GM21737 (cell line): Measurements from ENCODE around the gene STING1.
"Not testable (repeated sequence)": the region's sequence is repeated elsewhere in the genome, so short reads cannot be mapped to it uniquely, and the experiment has no call there.

ENCODE experiments used
- ATAC-seq: cut with Tn5 transposase; IDR thresholded peaks from one replicate; pipeline ENCODE4 v1.9.1; 2021; ENCODE audit warnings: mild to moderate bottlenecking, moderate library complexity; ENCODE audit not compliant: unreplicated experiment

STING1 gene

DNA sequence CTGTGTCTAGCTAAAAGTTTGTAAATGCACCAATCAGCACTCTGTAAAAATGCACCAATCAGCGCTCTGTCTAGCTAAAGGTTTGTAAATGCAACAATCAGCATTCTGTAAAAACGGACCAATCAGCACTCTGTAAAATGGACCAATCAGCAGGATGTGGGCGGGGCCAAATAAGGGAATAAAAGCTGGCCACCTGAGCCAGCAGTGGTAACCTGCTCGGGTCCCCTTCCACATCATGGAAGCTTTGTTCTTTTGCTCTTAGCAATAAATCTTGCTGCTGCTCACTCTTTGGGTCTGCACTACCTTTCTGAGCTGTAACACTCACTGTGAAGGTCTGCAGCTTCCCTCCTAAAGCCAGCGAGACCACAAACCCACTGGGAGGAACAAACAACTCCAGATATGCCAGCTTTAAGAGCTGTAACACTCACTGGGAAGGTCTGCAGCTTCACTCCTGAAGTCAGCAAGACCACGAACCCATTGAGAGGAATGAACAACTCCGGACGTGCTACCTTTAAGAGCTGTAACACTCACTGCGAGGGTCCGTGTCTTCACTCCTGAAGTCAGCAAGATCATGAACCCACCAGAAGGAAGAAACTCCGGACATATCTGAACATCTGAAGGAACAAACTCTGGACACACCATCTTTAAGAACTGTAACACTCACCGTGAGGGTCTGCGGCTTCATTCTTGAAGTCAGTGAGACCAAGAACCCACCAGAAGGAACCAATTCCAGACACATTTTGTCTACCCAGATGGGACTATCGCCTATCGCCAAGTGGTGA, 20.7 kb upstream of the STING1 start:
- ATAC-seq, result not testable (repeated sequence)

DNA sequence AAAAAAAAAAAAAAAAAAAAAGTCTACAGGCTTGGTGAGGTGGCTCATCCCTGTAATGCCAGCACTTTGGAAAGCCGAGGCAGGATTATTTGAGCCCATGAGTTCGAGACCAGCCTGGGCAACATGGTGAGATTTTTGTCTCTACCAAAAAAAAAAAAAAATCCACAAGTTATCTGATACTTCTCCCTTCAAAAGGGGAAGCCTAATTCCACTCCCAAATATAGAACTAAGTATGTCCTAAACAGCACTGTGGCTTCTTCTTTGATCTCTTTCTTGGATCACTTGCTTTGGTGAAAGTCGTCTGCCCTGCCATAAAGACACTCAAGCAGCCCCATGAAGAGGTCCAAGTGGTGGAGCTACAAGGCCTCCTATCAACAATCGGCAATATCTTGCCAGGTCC, 18.8 kb upstream of the STING1 start:
- ATAC-seq, result no peak

DNA sequence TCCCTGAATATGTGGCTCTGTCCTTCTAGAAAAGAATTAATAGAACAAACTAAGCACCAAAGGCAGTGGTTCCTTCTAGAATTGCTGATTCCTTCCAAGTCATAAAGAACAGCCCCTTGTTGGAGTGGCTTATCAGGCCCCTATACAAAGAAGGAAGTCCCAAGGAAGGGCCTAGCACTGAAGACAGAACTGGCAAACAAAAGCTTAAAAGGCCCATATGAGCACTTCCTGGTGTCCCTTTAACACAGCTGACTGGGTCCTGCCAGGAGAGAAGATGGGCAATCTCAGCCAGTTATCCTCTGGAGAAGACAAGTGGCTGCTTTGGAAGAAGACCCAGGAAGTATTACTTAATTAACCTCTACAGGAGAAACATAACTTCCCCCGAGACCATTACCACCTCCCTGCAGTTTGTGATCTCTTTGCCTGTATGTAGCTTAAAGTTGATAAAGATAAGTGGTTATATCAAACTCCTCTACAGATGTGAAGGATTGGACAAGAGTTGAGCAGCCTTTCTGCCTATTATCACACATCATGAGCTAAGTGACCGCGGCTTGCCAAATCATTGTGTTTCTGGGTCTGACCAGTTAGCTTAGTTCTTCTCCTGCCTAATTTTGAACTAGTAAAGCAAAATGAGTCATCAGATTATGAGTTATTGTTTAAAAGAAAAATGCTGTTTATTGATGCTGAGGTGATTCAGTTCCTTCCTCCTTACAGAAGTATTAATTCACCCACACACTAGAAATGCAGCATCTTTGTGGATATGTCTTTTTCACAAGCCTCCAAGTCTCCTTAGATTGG, 13.3 kb upstream of the STING1 start:
- no peak for ATAC-seq

DNA sequence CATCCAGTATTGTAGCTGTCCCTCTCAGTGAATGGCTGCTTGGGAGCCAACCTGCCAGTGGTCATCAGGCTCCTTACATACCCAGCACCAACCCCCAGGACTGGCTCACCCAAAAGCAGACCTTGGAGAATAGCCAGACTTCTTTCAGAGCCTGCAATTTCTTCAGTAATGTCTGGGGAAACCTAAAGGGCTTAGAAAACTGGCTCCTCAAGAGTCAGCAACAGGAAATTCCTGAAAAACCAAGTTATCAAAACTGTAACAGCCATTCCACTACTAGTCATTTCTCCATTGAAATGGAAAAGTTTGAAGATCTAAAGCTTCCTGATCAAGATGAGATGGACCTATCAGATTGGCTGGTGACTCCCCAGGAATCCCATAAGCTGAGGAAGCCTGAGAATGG, 12.3 kb upstream of the STING1 start:
- ATAC-seq, result no peak

DNA sequence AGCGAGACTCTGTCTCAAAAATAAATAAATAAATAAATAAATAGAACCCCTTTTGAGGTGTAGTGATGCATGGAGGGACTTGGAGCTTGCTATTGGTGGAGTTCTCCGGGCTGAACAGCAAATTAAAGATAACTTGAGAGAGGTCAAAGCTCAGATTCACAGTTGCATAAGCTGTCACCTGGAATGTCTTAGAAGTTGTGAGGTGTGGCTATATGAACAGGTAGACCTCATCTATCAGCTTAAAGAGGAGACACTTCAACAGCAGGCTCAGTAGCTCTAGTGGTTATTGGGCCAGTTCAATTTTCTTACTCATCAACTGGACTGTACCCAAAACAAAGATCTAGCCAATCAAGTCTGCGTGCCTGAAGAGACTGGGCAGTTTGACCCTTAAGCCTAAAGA, 11.7 kb upstream of the STING1 start:
- no peak for ATAC-seq

DNA sequence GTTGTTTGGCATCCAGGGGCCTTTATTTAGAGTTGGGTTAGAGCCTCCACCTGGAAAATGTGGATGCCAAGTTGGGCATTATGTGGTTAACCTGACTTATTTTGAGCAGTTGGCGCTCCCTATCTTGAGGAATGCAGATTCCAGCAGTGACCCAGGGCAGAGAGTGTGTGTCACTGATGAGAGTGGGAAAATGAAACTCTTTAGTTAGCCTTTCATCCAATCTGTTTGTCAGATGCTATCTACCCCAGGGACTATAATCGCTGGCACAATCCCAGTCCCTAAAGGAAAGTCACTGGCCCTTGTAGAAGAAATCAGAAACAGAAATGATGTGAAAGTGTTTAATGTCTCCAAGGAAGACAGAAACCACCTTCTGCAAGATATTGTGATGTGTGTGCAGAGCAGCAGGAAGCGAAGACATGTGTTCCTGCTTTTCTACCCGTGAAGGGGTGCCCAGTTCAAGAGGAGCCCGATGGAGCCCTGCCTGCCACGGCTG, 10.2 kb upstream of the STING1 start:
- ATAC-seq, result no peak

DNA sequence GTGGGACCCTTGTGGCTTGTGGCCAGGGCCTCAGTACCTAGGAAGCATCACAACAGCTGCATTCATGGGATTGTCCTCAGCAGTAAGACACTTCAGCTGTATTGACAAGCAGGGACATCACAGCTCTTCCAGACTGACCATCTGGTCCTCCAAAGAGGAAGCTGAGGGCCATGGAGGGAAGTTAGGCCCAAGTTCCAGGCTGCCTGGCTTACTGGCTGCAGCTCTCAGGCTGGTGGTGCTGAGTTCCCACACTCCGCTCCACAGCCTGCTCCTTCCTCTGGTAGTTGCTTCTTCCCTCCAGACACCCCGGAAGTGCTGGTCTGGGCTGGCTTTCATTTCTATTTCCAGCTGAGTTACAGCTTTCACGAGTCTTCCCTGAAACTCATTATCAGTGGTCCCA, 5.7 kb upstream of the STING1 start:
- no peak for ATAC-seq

DNA sequence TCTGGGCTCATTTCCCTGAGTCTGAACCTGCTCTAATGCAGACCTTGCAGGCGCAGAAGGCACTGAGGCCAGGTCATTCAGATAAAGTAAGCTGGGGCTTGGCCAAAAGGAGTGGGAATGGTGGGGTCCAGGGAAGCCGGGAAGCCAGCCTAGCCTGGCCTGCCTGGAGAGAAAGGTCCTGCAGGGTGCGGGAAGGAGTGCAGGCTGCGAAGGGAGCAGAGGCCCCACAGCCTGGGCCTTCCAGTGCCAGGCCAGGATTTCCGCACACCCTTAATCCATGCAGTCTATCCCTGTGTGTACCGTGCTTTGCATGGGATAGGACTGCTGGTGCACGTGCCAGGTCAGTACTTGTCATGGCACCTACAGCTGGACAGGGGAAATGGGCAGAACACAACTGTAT, 3.6 kb upstream of the STING1 start:
- no peak for ATAC-seq

DNA sequence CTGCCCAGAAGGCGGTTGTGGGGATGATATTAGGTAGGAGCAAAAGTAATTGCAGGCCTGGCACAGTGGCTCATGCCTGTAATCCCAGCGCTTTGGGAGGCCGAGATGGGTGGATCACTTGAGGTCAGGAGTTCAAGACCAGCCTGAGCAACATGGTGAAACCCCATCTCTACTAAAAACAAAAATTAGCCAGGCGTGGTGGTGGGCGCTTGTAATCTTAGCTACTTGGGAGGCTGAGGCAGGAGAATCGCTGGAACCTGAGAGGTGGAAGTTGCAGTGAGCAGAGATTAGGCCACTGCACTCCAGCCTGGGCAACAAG, 291 bp upstream of the STING1 start:
- ATAC-seq, result not testable (repeated sequence)

DNA sequence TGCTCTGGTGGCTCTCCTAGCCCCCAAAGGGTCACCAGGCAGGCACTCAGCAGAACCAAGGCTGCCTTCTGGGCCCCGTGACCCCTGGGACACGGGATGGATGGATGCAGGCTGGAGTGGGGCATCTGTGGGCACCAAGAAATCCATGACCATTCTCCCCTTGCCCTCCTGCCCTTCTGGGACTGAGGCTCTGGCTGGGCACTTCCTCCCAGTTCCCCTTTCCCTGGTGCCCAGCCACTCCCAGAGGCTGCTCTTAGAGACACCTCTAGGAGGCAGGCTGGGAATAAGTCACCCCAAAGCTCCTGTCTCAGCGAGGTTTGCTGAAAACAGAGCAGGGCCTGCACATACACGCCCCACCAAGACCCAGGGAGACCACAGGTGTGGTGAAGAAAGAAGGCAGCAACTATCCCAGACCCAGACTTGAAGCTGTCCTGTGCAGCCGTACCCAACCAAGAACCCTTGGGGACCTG, 943 bp downstream of the STING1 start:
- ATAC-seq, result peak; percentile 17

DNA sequence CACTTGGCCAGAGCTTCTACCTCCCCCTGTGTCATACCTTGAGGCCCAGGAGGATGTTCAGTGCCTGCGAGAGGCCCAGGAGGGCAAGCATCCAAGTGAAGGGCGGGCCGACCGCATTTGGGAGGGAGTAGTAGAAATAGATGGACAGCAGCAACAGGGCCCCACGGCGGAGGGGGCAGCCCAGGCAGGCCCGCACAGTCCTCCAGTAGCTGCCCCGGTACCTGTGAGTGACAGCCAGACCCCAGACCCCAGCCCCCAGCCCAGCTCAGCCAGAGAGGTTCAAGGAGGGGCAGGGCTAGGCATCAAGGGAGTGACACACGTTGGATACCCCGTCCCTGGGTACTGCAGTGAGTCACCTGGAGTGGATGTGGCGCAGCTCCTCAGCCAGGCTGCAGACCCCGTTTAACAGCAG, 1.4 kb downstream of the STING1 start:
- no peak for ATAC-seq

DNA sequence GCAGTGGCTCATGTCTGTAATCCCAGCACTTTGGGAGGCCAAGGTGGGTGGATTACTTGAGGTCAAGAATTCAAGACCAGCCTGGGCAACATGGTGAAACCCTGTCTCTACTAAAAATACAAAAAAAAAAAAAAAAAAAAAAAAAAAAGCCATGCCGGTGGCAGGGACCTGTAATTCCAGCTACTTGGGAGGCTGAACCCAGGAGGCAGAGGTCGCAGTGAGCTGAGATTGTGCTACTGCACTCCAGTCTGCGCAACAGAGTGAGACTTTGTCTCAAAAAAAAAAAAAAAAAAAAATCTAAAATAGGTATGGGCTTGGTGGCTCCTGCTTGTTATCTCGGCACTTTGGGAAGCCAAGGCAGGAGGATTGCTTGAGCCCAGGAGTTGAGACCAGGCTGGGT, 2.8 kb downstream of the STING1 start:
- ATAC-seq, result not testable (repeated sequence)

DNA sequence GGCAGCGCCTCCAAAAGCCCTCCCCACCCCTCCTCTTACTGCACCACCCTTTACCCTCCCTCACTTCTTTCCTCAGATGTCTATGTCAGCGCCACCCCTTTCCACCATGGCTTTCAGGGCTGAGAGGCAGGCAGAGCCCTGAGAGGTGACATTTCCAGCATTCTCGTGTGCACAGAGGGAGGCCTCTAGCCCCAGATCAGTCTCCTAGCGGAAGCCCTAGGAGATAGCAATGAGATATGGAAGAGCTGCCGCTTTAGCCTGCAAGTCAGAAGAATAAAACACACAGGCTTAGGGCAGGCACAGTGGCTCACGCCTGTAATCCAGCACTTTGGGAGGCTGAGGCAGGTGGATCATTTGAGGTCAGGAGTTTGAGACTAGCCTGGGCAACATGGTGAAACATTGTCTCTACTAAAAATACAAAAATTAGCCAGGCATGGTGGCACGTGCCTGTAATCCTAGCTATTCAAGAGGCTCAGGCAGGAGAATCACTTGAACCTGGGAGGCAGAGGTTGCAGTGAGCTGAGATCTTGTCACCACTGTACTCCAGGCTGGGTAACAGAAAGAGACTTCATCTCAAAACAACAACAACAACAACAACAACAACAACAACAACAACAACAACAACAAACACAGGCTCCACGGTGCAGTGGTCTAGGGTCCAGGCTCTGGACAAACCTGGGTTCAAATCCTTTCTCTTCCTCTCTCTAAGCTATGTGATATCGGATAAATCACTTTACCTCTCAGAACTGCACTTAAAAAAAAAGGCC, 3.7 kb downstream of the STING1 start:
- not testable (repeated sequence) for ATAC-seq

DNA sequence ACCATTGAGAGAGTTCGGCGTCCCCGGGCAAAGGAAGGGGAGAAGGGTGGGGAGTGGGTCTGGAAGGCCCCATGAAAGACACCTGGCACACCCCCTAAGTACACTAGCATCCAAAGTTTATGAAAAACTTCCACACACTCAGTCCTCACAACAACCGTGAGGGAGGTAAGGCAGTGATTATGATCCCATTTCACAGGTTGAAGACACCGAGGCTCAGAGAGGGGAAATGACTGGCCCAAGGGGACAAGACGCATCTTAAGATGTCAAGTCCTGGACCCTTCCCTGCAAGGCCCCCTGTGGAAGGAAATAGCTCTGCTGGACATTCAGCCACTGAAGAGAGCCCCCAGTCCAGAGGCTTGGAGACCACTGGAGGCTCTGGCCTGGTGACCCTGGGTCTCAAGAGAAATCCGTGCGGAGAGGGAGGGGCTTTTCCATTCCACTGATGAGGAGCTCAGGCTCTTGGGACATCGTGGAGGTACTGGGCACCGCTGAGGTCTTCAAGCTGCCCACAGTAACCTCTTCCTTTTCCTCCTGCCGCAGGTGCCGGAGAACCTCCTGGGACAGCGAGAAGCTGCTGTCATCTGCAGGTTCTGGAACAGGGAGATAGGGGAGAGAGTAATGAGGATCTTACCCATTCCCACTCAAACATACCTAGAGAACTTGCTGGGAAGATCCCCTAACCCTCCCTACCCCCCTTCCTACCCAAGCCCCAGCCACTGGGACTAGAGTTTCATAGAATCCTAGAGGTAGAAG, 6.5 kb downstream of the STING1 start:
- no peak for ATAC-seq

DNA sequence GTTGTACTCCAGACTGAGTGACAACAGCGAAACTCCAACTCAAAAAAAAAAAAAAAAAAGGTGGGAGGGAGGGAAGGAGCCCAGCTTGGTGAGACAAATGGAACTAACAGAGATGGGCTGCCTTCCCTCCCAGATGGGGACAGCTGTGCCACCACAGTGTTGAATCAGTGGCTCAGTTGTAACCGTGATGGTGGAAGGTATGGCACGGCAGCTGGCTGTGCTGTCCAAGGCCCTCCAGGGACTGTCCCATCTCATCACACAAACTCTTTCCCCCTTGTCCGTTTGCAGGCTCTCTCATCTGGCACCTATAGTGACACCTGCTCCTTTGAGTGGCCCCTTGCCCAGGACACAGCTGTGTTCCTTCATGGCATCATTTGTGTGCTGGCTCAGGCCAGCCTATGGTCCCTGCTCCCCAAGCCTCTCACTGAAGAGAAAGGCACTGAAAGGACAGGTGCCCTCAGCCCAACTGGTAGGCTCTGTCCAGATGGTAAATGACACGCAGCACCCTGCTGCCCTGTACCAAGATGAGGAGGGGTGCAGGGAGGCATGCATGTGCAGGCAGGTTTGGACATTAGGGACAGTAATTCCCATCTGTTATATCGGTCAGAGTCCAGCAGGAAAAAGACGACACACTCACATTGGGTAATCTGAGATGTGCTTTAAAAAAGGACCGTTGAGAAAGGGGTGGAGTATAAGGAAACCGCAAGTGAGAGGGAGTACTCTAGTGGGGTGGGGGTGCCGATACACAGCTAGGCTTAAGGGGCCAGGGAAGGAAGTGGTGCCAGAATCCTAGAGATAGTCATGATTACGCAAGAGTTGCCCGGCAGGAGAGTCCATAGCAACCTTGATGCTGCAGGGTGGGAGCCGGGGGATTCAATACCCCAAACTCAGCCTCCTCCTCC, 7.4 kb downstream of the STING1 start:
- ATAC-seq, result no peak

DNA sequence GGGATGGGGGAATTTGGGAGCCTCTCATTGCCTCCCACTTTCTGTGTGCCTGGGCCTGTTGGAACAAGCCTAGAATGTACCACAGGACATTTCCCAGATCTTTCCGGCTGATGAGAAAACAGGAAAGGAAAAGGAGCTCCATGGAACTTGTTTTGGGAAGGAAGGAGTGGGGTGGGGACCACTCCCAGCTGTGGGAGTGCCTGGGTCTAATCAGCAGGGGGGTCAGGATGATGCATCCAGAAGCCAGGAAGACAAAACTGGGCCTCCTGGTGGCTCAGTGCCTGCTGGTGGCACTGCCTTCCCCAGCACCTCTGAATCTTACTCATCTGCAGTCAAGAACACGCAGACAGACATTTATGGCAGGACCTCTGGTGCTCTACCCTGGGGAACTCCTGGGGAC, 9.0 kb downstream of the STING1 start:
- ATAC-seq, result no peak

DNA sequence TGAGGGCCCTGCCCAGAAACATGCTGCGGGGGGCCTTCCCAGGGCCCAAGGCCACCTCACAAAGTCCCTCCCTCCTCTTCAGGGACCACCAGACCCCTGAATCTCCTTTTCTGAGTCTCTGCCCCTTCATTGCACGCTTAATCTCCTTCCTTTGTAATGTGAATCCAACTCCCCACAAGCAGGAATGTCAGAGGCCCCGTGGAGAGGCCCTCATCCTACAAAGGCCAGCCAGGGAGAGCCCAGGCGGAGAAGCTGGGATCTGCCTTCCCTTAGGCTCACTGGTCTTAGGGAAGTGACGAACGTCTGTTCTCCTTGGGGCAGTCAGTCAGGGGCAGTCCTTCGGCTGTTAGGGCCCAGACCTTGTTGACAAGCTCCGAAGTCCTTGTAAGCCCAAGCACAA, 9.5 kb downstream of the STING1 start:
- no peak for ATAC-seq

DNA sequence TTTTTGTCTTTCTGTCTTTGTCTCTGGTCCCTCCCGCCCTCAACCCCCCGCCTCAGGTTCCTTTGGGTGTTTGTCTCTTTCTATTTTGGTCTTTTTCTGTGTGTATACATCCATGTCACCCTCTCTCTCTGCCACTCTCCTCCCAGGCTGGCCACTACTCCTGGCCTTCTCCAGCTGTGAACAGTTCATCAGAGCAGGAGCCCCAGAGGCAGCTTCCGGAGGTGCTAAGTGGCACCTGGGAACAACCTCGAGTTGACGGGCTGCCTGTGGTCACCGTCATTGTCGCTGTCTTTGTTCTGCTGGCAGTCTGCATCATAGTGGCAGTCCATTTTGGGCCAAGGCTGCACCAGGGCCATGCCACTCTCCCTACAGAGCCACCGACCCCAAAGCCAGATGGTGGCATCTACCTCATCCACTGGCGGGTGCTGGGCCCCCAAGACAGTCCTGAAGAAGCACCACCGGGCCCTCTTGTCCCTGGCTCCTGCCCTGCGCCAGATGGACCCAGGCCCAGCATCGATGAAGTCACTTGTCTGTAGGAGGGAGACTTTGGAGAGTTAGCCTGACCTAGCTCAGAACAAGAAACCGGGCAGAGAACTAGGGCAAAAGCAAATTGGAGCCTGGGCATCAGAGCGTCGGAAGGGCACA, 10.1 kb downstream of the STING1 start:
- no peak for ATAC-seq

DNA sequence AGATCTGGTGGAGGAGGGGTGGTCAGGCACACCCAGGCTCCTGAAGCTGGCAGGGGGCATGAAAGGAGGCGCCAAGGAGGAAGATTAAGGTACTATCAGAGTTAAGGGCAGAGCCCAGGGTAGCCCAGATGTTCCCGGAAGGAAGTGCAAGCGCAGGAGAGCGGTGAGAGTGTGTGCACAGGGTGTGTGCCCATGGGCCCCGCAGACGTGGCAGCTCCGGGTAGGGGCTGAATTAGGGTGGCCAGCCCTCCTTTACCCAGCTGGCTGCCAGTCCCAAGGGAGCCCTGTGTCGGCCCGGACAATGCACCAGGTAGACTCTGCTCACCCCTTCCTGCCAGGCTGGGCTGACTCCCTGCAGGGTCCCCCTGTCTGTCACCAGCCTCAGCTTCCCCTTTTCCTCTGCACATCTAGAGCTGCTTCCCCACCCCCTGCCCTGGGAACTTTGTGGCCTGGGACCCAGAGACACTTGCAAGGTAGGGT, 11.7 kb downstream of the STING1 start, which contains the start of gene SMIM33:
Gene SMIM33, plus strand, starts transcription at position 184 of the 480 bp plus-strand sequence. Its CDS starts 118 bp downstream, at position 302.
- ATAC-seq, result no peak
